WERI-Rb-1 (cell line): ENCODE results near the gene HAVCR1.
"Not testable (repeated sequence)": the region's sequence is repeated elsewhere in the genome, so short reads cannot be mapped to it uniquely, and the experiment has no call there.

ENCODE experiments used
- DNase-seq: peaks from one replicate; pipeline ENCODE4 v3.0.0-alpha.2; 2020
- H3K27ac ChIP-seq: fragments of 250-450 bp; sonication (Bioruptor Pico); 2 replicates; pipeline ENCODE4 v1.5.1; 2020; ENCODE audit warnings: mild to moderate bottlenecking, moderate library complexity
- H3K27me3 ChIP-seq: fragments of 250-450 bp; sonication (Bioruptor Pico); 2 replicates; pipeline ENCODE4 v1.5.1; 2021; ENCODE audit warnings: mild to moderate bottlenecking, low read depth, moderate library complexity; ENCODE audit not compliant: insufficient read depth, severe bottlenecking
- H3K36me3 ChIP-seq: fragments of 250-450 bp; sonication (Bioruptor Pico); 2 replicates; pipeline ENCODE4 v1.5.1; 2020; ENCODE audit warnings: mild to moderate bottlenecking, moderate library complexity
- H3K4me3 ChIP-seq: 2 replicates; pipeline ENCODE4 v1.5.1; 2011; ENCODE audit warnings: low read depth, mild to moderate bottlenecking, control low read depth, low read length
- H3K9me3 ChIP-seq: fragments of 250-450 bp; sonication (Bioruptor Pico); 2 replicates; pipeline ENCODE4 v1.5.1; 2021; ENCODE audit warnings: mild to moderate bottlenecking, moderate library complexity; ENCODE audit not compliant: severe bottlenecking
- CTCF ChIP-seq: IDR thresholded peaks from 2 replicates; pipeline ENCODE4 v1.5.1; 2011; ENCODE audit warnings: low read depth, mild to moderate bottlenecking, control low read depth, inconsistent platforms, low read length

The HAVCR1 gene

DNA sequence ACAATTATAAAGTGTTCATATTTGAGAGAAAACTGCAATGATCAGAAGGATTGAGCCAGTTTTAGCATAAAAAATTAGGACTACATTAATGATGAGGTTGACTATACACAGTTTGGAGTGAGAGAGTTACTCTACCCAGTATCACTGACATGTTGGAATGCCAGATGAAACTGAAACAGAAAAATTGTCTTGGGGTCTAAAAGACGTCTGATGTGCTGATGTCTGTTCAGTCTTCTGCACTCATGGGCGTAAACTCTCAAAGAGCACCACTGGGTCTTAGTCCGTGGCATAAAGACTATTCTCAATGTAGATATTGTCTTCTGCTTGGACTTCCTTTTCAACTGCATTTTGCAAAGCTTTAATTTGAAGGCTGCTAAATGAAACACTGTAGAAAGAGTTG, 29.5 kb downstream of the HAVCR1 start:
- Histone ChIP-seq H3K36me3 (no peaks in the 10 kb centered on the region), H3K9me3 (no peaks in the 10 kb centered on the region), H3K27ac (no peak overlapping the region), H3K27me3 (no peaks in the 10 kb centered on the region), H3K4me3 (no peak overlapping the region)
- no peak for DNase-seq
- no peak for TF ChIP-seq CTCF

DNA sequence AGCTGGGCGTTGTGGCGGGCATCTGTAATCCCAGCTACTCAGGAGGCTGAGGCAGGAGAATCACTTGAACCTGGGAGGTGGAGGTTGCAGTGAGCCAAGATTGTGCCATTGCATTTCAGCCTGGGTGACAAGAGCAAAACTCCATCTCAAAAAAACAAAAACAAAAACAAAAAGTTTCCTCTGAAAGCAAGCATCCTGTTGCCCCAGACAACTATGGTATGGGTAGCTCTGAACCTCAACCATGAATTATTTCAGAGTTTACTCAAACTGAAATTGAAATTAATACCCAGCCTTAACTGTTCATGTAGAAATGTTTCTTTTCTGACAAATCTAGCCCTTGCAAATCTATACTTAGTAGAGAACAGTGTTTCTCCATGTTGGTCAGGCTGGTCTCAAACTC, 31.3 kb downstream of the HAVCR1 start:
- not testable (repeated sequence) for H3K27me3 ChIP-seq, H3K9me3 ChIP-seq, H3K36me3 ChIP-seq, H3K27ac ChIP-seq, H3K4me3 ChIP-seq, DNase-seq

DNA sequence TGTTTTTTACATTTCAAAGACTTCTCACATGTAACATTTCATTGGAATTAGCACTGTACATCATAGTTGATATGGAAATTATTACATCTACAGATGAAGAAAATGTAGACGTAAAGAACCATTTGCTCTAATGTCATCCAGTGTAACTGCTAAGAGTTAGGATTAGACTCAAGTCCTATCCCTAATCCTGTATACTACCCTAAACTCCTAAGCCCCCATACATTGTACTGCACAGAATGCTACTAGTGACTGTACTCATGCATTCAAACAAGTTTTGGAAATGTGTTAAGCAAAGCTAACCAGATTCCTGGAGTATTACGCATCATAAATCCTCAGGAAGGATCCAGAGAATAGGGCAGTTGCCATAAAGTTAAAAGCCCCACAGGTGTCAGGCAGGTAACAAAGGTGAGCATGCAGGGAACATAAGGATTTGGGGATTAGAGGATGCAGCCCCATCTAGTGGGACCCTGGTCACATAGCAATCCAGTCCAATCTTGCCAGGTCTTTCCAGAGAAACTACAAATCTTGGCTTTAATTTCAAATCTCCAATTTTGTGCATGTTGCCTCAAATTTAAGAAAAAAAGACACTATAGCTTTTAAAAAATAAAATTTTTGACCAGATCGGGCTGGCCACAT, 32.0 kb downstream of the HAVCR1 start:
- no peaks in the 10 kb centered on the region for H3K9me3 ChIP-seq
- no peaks in the 10 kb centered on the region for H3K27me3 ChIP-seq
- no peaks in the 10 kb centered on the region for H3K36me3 ChIP-seq
- H3K4me3 ChIP-seq: no peak overlapping the region
- no peak overlapping the region for H3K27ac ChIP-seq
- TF ChIP-seq CTCF: peak; percentile 82
- peak; percentile 29 for DNase-seq

- no peak for TF ChIP-seq CTCF
- H3K36me3 ChIP-seq: no peaks in the 10 kb centered on the region
- H3K4me3 ChIP-seq: no peak overlapping the region
- H3K9me3 ChIP-seq: no peaks in the 10 kb centered on the region
- no peak for DNase-seq
- no peak overlapping the region for H3K27ac ChIP-seq
- no peaks in the 10 kb centered on the region for H3K27me3 ChIP-seq
These were observed 33.7 kb downstream of the HAVCR1 start for GRCh38 chr5:157025093-157025698.

DNA sequence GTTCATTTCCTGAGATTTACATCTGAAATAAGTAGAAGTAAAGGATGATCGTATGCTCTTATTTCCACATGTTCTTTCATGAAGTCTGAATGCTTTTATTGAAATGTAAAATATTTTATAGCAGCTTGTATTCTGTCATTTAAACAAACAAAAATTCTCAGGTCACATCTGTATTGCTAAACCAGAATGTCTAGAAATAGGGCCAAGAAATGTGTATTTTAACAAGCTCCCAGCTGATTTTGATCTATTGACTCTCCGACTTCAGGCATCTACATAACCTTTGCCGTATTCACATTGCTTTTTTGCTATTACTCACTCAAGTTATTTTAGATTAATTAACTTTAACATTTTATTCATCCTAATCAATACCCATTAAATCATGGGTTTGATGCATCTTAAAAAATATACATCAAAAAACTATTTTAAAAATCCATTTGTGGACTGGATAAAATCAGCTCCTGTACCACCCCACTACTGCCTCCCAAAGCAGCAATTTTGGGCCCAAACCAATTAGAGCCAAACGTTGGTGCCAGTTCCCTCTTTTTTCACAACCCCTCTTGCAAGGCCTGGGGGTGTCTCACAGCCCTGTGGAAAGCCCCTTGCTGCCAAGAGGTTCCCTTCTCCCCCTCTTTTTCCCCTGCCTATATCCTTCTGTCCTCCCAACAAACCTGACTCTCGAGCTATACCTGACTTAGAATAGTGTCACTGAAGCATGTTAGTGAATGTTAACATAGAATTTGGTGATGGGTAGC, 34.5 kb downstream of the HAVCR1 start:
- no peak for TF ChIP-seq CTCF
- DNase-seq: no peak
- no peaks in the 10 kb centered on the region for H3K36me3 ChIP-seq
- no peak overlapping the region for H3K27ac ChIP-seq
- no peak overlapping the region for H3K4me3 ChIP-seq
- H3K9me3 ChIP-seq: peaks cover 1% of the 10 kb centered on the region
- H3K27me3 ChIP-seq: no peaks in the 10 kb centered on the region

DNA sequence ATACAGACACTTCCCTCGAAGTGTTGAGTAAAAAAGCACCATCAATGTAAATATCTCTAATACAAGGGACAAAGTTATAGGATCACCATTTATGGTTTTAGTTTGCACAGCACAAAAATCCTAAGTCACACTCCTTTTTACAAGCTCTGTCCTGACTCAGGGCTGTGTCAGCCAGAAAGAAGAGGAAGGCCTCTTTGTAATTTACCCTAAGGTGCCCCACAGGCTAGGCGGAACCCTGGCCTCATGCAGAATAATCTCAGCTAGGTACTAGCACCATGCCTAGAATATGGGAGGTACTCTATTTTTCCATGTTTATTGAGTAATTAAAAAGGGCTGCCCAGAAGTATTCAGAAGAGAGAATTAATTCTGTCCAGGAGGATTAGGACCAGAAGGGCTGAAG, 36.9 kb downstream of the HAVCR1 start:
- H3K27ac ChIP-seq: no peak overlapping the region
- TF ChIP-seq CTCF: no peak
- peaks cover 6% of the 10 kb centered on the region for H3K9me3 ChIP-seq

More for the DNA sequence above, 36.9 kb downstream of the HAVCR1 start:
- no peak overlapping the region for H3K4me3 ChIP-seq
- DNase-seq: no peak
- H3K36me3 ChIP-seq: no peaks in the 10 kb centered on the region
- no peaks in the 10 kb centered on the region for H3K27me3 ChIP-seq
